ENCODE results near the gene PDE6D. TPM values are rescaled to one million over a fixed set of nuclear protein-coding genes. Genes with fewer than 3 reads are reported as not detected.
"Not testable (repeated sequence)": the region's sequence is repeated elsewhere in the genome, so short reads cannot be mapped to it uniquely, and the experiment has no call there.

PDE6D gene
- total and polyA plus RNA-seq, 2 experiments from 2014 or later = 35.2 to 55.6 TPM

DNA sequence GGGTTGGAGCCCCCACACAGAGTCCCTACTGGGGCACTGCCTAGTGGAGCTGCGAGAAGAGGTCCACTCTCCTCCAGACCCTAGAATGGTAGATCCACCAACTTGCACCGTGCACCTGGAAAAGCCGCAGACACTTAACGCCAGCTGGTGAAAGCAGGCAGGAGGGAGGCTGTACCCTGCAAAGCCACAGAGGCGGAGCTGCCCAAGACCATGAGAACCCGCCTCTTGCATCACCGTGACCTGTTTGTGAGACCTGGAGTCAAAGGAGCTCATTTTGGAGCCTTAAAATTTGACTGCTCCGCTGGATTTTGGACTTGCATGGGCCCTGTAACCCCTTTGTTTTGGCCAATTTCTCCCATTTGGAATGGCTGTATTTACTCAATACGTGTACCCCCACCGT is 32.1 kb downstream of the PDE6D start:
- not testable (repeated sequence) for H3K36me3 ChIP-seq (ENCODE audit: insufficient read depth); H4K20me1 ChIP-seq (replicated peaks; ENCODE audit: insufficient read depth); H2AFZ ChIP-seq; H3K4me3 ChIP-seq; H3K9me3 Mint-ChIP-seq; H3K79me2 ChIP-seq (replicated peaks; ENCODE audit: insufficient read depth); H3K4me1 ChIP-seq (ENCODE audit: insufficient read depth); H3K36me3 Mint-ChIP-seq (ENCODE audit: low read depth); H3K27me3 ChIP-seq (ENCODE audit: insufficient read depth); H3K9me2 ChIP-seq (ENCODE audit: insufficient read depth); ATAC-seq; H3K27ac ChIP-seq (ENCODE audit: low read depth); DNase-seq (ENCODE audit: low spot score); H3K27me3 Mint-ChIP-seq (ENCODE audit: insufficient read depth, low read depth, poor library complexity); H3K4me2 ChIP-seq; H3K4me3 Mint-ChIP-seq; H3K27ac Mint-ChIP-seq; H3F3A ChIP-seq (replicated peaks; ENCODE audit: low read depth)
- peaks cover 12% of the 10 kb centered on the region for H3K4me1 Mint-ChIP-seq

- DNase-seq (ENCODE audit: low spot score); H3K79me2 ChIP-seq (replicated peaks; ENCODE audit: insufficient read depth); H4K20me1 ChIP-seq (replicated peaks; ENCODE audit: insufficient read depth); H3F3A ChIP-seq (replicated peaks; ENCODE audit: low read depth); H3K4me2 ChIP-seq; H3K27me3 Mint-ChIP-seq (ENCODE audit: insufficient read depth, low read depth, poor library complexity); H2AFZ ChIP-seq; H3K36me3 Mint-ChIP-seq (ENCODE audit: low read depth); H3K4me1 ChIP-seq (ENCODE audit: insufficient read depth); H3K27me3 ChIP-seq (ENCODE audit: insufficient read depth); H3K9me3 Mint-ChIP-seq; H3K4me3 ChIP-seq; H3K9me2 ChIP-seq (ENCODE audit: insufficient read depth); H3K36me3 ChIP-seq (ENCODE audit: insufficient read depth); H3K27ac Mint-ChIP-seq; H3K4me3 Mint-ChIP-seq: not testable (repeated sequence)
- H3K27ac ChIP-seq (ENCODE audit: low read depth) = 0 out of 2 replicates have a peak overlapping the region, but pooled peaks have one; percentile 39
- H3K4me1 Mint-ChIP-seq = peaks cover 14% of the 10 kb centered on the region
- peak; percentile 16; the same call in 2 of the 3 replicates for ATAC-seq
These were observed 32.8 kb downstream of the PDE6D start for GRCh38 chr2:231748153-231748896.

GRCh38 chr2:231745303-231746038 is 35.6 kb downstream of the PDE6D start:
- H3K36me3 ChIP-seq (ENCODE audit: insufficient read depth) = no peaks in the 10 kb centered on the region
- H3K27ac Mint-ChIP-seq = no peak overlapping the region
- H4K20me1 ChIP-seq (replicated peaks; ENCODE audit: insufficient read depth) = no peaks in the 10 kb centered on the region
- H3K36me3 Mint-ChIP-seq (ENCODE audit: low read depth) = no peaks in the 10 kb centered on the region; the same call in 2 of the 3 replicates
- H3K9me3 Mint-ChIP-seq = no peaks in the 10 kb centered on the region
- no peaks in the 10 kb centered on the region; the same call in 1 of the 2 replicates for H3K9me2 ChIP-seq (ENCODE audit: insufficient read depth)
- ATAC-seq (peak; percentile 92), DNase-seq (ENCODE audit: low spot score) (peak; percentile 60)
- H3K4me1 ChIP-seq (ENCODE audit: insufficient read depth) = peaks cover 6% of the 10 kb centered on the region
- 0 out of 2 replicates have a peak, but pooled peaks cover 4% of the 10 kb centered on the region for H3F3A ChIP-seq (replicated peaks; ENCODE audit: low read depth)
- H3K4me3 ChIP-seq = no peak overlapping the region
- peak overlapping the region; percentile 1; the same call in 1 of the 2 replicates for H3K27ac ChIP-seq (ENCODE audit: low read depth)
- H3K79me2 ChIP-seq (replicated peaks; ENCODE audit: insufficient read depth) = no peaks in the 10 kb centered on the region
- no peaks in the 10 kb centered on the region for H3K27me3 ChIP-seq (ENCODE audit: insufficient read depth)
- peaks cover 3% of the 10 kb centered on the region for H3K27me3 Mint-ChIP-seq (ENCODE audit: insufficient read depth, low read depth, poor library complexity)
- H2AFZ ChIP-seq = no peak overlapping the region
- peak overlapping the region; percentile 5; the same call in 1 of the 2 replicates for H3K4me2 ChIP-seq
- peaks cover 14% of the 10 kb centered on the region for H3K4me1 Mint-ChIP-seq
- H3K4me3 Mint-ChIP-seq = no peak overlapping the region
- TF ChIP-seq CTCF (conservative IDR thresholded peaks at IDR 0.05; ENCODE audit: low read depth in 2 of 2) (no peak), CREB1 (CRISPR knock-in tag; IDR thresholded peaks at IDR 0.05; ENCODE audit: low read depth) (no peak), POLR2AphosphoS5 (IDR thresholded peaks at IDR 0.05; ENCODE audit: low read depth) (no peak), NANOG (IDR thresholded peaks at IDR 0.05; ENCODE audit: borderline replicate concordance) (no peak), JUNB (IDR thresholded peaks at IDR 0.05; ENCODE audit: unreplicated experiment) (no peak), EZH2 (IDR thresholded peaks at IDR 0.05; ENCODE audit: low read depth, unreplicated experiment) (no peak), ZNF331 (CRISPR knock-in tag; IDR thresholded peaks at IDR 0.05; ENCODE audit: low read depth) (no peak)
- TF ChIP-seq, protein P1, sequence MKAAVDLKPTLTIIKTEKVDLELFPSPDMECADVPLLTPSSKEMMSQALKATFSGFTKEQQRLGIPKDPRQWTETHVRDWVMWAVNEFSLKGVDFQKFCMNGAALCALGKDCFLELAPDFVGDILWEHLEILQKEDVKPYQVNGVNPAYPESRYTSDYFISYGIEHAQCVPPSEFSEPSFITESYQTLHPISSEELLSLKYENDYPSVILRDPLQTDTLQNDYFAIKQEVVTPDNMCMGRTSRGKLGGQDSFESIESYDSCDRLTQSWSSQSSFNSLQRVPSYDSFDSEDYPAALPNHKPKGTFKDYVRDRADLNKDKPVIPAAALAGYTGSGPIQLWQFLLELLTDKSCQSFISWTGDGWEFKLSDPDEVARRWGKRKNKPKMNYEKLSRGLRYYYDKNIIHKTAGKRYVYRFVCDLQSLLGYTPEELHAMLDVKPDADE (IDR thresholded peaks at IDR 0.05) = no peak

All from GM23338 (cell line).